SK-N-SH treated with all-trans-retinoic acid at 6 μM for 48 hours (cell line): ENCODE measurements around the gene ERC1.

ENCODE experiments used
- ATAC-seq: fragments of 200-7000 bp; cut with Tn5 transposase; 3 replicates; pipeline ENCODE4 v1.9.1; 2020; ENCODE audit warnings: mild to moderate bottlenecking, moderate library complexity
- ARNTL ChIP-seq: fragments of 450-650 bp; formaldehyde crosslinking; IDR thresholded peaks from 2 replicates; pipeline ENCODE4 v1.5.0; 2020; ENCODE audit warnings: low read depth, mild to moderate bottlenecking, moderate library complexity, borderline replicate concordance
- BACH2 ChIP-seq: fragments of 250-450 bp; sonication (Bioruptor Pico); IDR thresholded peaks from 2 replicates; pipeline ENCODE4 v1.9.0; 2021; ENCODE audit warnings: mild to moderate bottlenecking, borderline replicate concordance
- CREB5 ChIP-seq: fragments of 250-450 bp; sonication (Bioruptor Pico); IDR thresholded peaks from 2 replicates; pipeline ENCODE4 v1.5.1; 2020; ENCODE audit warnings: low read depth, mild to moderate bottlenecking, moderate library complexity
- CSDC2 ChIP-seq: fragments of 250-450 bp; sonication (Bioruptor Pico); IDR thresholded peaks from 2 replicates; pipeline ENCODE4 v1.5.0; 2020; ENCODE audit warnings: mild to moderate bottlenecking, moderate library complexity
- CSRNP3 ChIP-seq: fragments of 250-450 bp; sonication (Bioruptor Pico); IDR thresholded peaks from 2 replicates; pipeline ENCODE4 v1.5.1; 2021; ENCODE audit warnings: mild to moderate bottlenecking, moderate library complexity
- ESRRG ChIP-seq: fragments of 250-450 bp; sonication (Bioruptor Pico); IDR thresholded peaks from 2 replicates; pipeline ENCODE4 v1.6.1; 2021; ENCODE audit warnings: mild to moderate bottlenecking
- ISL1 ChIP-seq: fragments of 250-450 bp; sonication (Bioruptor Pico); IDR thresholded peaks from 2 replicates; pipeline ENCODE4 v2.1.2; 2022; ENCODE audit warnings: mild to moderate bottlenecking, moderate library complexity
- OSR1 ChIP-seq: fragments of 250-450 bp; sonication (Bioruptor Pico); IDR thresholded peaks from 2 replicates; pipeline ENCODE4 v1.8.0; 2022; ENCODE audit warnings: moderate library complexity, mild to moderate bottlenecking, inconsistent platforms
- PATZ1 ChIP-seq: fragments of 250-450 bp; sonication (Bioruptor Pico); IDR thresholded peaks from 2 replicates; pipeline ENCODE4 v1.8.0; 2020; ENCODE audit warnings: mild to moderate bottlenecking, moderate library complexity, borderline replicate concordance
- POU6F1 ChIP-seq: fragments of 250-450 bp; sonication (Bioruptor Pico); IDR thresholded peaks from 2 replicates; pipeline ENCODE4 v1.8.0; 2021; ENCODE audit warnings: low read depth, mild to moderate bottlenecking, moderate library complexity, borderline replicate concordance
- PPARA ChIP-seq: fragments of 250-450 bp; sonication (Bioruptor Pico); IDR thresholded peaks from 2 replicates; pipeline ENCODE4 v1.5.0; 2020; ENCODE audit warnings: mild to moderate bottlenecking, borderline replicate concordance
- RARB ChIP-seq: fragments of 250-450 bp; sonication (Bioruptor Pico); IDR thresholded peaks from 2 replicates; pipeline ENCODE4 v1.8.0; 2021; ENCODE audit warnings: mild to moderate bottlenecking, moderate library complexity
- SNAI2 ChIP-seq: fragments of 250-450 bp; sonication (Bioruptor Pico); IDR thresholded peaks from 2 replicates; pipeline ENCODE4 v1.5.0; 2020; ENCODE audit warnings: mild to moderate bottlenecking, moderate library complexity
- TCF4 ChIP-seq: fragments of 250-450 bp; sonication (Bioruptor Pico); IDR thresholded peaks from 2 replicates; pipeline ENCODE4 v1.8.0; 2021; ENCODE audit warnings: mild to moderate bottlenecking, moderate library complexity, borderline replicate concordance
- TOX ChIP-seq: fragments of 250-450 bp; sonication (Bioruptor Pico); IDR thresholded peaks from 2 replicates; pipeline ENCODE4 v1.8.0; 2021; ENCODE audit warnings: mild to moderate bottlenecking, moderate library complexity, borderline replicate concordance
- TSHZ2 ChIP-seq: fragments of 250-450 bp; sonication (Bioruptor Pico); IDR thresholded peaks from 2 replicates; pipeline ENCODE4 v1.5.0; 2020; ENCODE audit warnings: mild to moderate bottlenecking, moderate library complexity
- ZC3H10 ChIP-seq: fragments of 250-450 bp; sonication (Bioruptor Pico); IDR thresholded peaks from 2 replicates; pipeline ENCODE4 v1.5.1; 2021; ENCODE audit warnings: mild to moderate bottlenecking, moderate library complexity
- ZFP3 ChIP-seq: fragments of 250-450 bp; sonication (Bioruptor Pico); IDR thresholded peaks from 2 replicates; pipeline ENCODE4 v1.5.0; 2020; ENCODE audit warnings: mild to moderate bottlenecking, moderate library complexity
- ZFP30 ChIP-seq: fragments of 450-650 bp; formaldehyde crosslinking; IDR thresholded peaks from 2 replicates; pipeline ENCODE4 v1.5.0; 2022; ENCODE audit warnings: mild to moderate bottlenecking, moderate library complexity
- ZNF565 ChIP-seq: fragments of 450-650 bp; formaldehyde crosslinking; conservative IDR thresholded peaks from 2 replicates; pipeline ENCODE4 v1.5.0; 2020; ENCODE audit warnings: low read depth, mild to moderate bottlenecking, moderate library complexity
- ZNF70 ChIP-seq: fragments of 450-650 bp; formaldehyde crosslinking; IDR thresholded peaks from 2 replicates; pipeline ENCODE4 v1.5.0; 2020; ENCODE audit warnings: mild to moderate bottlenecking, moderate library complexity
- ZNF8 ChIP-seq: fragments of 450-650 bp; formaldehyde crosslinking; IDR thresholded peaks from 2 replicates; pipeline ENCODE4 v1.5.0; 2020; ENCODE audit warnings: mild to moderate bottlenecking, moderate library complexity

The ERC1 gene

GRCh38 chr12:1481906-1482305 is 490.9 kb downstream of the ERC1 start (continued):
- TF ChIP-seq TSHZ2 (CRISPR knock-in tag), result no peak
- no peak for TF ChIP-seq ZNF70 (CRISPR knock-in tag)
- TF ChIP-seq ZNF565 (CRISPR knock-in tag), result no peak
- TF ChIP-seq ZNF8 (CRISPR knock-in tag), result no peak
- no peak for TF ChIP-seq ESRRG (CRISPR knock-in tag)

GRCh38 chr12:1488908-1489381 is 497.9 kb downstream of the ERC1 start:
- ATAC-seq, result no peak

GRCh38 chr12:1491983-1492697 is 501.1 kb downstream of the ERC1 start:
- ATAC-seq, result no peak
- no peak for TF ChIP-seq TCF4 (CRISPR knock-in tag)
- TF ChIP-seq CSDC2, result no peak
- no peak for TF ChIP-seq ZFP30 (CRISPR knock-in tag)
- TF ChIP-seq ZNF70 (CRISPR knock-in tag), result no peak
- TF ChIP-seq TOX (CRISPR knock-in tag), result no peak
- TF ChIP-seq BACH2, result no peak
- no peak for TF ChIP-seq ZFP3 (CRISPR knock-in tag)
- no peak for TF ChIP-seq PATZ1
- no peak for TF ChIP-seq RARB (CRISPR knock-in tag)
- TF ChIP-seq CSRNP3 (CRISPR knock-in tag), result no peak
- TF ChIP-seq ZNF565 (CRISPR knock-in tag), result no peak
- no peak for TF ChIP-seq ISL1 (CRISPR knock-in tag)
- TF ChIP-seq ARNTL (CRISPR knock-in tag), result no peak
- TF ChIP-seq ZC3H10, result no peak
- TF ChIP-seq ESRRG (CRISPR knock-in tag), result no peak

More at GRCh38 chr12:1488908-1489381, 497.9 kb downstream of the ERC1 start:
- TF ChIP-seq CREB5 (CRISPR knock-in tag), result no peak
- TF ChIP-seq CSDC2, result no peak
- no peak for TF ChIP-seq ZFP3 (CRISPR knock-in tag)
- TF ChIP-seq PPARA (CRISPR knock-in tag), result no peak
- TF ChIP-seq POU6F1 (CRISPR knock-in tag), result no peak
- no peak for TF ChIP-seq CSRNP3 (CRISPR knock-in tag)
- TF ChIP-seq ZC3H10, result no peak
- TF ChIP-seq SNAI2 (CRISPR knock-in tag), result no peak
- TF ChIP-seq ZNF8 (CRISPR knock-in tag), result no peak
- no peak for TF ChIP-seq ISL1 (CRISPR knock-in tag)
- no peak for TF ChIP-seq OSR1 (CRISPR knock-in tag)
- no peak for TF ChIP-seq ESRRG (CRISPR knock-in tag)
- no peak for TF ChIP-seq TCF4 (CRISPR knock-in tag)
- TF ChIP-seq TOX (CRISPR knock-in tag), result no peak
- no peak for TF ChIP-seq ARNTL (CRISPR knock-in tag)
